SKM-1 (cell line): ENCODE data around the gene TCTN3.
"Not testable (repeated sequence)": the region's sequence is repeated elsewhere in the genome, so short reads cannot be mapped to it uniquely, and the experiment has no call there.

Experiments used
- DNase-seq: peaks from one replicate; lab custom pipeline; 2025; ENCODE audit not compliant: unreplicated experiment; lab: John Stamatoyannopoulos, UW

Gene TCTN3

DNA sequence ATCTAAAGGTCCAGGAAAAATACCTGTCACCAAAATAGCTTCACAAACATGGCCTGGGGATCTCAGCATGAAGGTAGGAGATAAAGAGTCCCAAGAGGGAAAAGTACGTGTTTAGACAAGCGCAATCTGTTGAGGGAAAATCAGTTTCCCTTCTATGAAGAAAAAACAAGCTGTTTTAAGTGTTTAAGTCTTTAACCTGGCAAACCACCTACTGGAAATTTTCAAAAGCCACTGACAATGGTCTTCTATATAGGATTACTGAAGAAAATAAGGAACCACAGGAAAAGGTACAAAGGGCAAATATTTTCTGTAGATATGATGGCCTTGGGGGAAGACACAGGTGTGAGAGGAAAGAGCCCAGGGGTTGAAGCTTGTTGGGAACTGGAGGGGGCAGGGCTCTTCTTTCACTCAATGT lies 58.4 kb downstream of the TCTN3 start:
- DNase-seq: no peak

DNA sequence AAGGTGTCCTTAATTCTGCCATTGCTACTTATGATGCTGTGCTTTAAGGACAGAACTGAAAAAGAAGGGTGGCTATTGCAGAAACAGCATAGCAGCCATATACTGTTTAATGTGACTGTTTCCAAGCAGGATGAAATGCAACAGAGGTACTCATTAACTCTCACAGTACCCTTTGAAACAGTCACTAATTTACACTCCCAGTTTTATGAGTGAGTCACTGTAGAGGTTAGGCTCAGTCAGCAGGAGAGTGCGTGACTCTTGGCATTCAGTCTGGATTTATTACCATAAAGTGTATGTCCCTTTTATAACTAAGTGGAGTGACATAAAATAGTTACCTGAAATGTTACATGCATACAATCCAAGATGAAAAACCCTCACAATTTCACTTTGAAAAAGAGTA lies 64.9 kb downstream of the TCTN3 start:
- no peak for DNase-seq

DNA sequence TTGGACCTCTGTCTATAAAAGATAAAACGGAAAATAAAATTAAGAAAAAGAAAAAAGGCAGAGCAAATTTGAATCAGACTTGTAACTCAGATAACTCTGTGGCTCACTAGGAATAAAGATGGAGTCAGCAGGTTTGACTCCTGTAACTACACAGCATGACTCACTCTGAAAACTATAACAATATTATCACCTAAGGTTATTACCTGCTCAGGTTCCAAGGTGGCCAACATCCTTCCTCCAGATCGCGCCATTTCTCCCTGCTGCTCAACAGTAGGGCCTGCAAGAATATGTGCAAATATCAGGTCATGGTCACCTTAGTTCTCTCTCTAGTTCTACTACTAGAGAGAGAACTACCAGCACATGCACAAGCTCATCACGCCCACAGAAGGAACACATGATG lies 67.2 kb downstream of the TCTN3 start:
- DNase-seq: no peak

DNA sequence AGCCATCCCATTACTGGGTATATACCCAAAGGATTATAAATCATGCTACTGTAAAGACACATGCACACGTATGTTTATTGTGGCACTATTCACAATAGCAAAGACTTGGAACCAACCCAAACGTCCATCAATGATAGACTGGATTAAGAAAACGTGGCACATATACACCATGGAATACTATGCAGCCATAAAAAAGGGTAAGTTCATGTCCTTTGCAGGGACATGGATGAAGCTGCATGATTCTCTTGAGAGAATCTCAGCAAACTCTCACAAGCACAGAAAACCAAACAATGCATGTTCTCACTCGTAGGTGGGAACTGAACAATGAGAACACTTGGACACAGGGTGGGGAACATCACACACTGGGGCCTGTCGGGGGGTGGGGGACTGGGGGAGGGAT lies 73.3 kb downstream of the TCTN3 start:
- not testable (repeated sequence) for DNase-seq

DNA sequence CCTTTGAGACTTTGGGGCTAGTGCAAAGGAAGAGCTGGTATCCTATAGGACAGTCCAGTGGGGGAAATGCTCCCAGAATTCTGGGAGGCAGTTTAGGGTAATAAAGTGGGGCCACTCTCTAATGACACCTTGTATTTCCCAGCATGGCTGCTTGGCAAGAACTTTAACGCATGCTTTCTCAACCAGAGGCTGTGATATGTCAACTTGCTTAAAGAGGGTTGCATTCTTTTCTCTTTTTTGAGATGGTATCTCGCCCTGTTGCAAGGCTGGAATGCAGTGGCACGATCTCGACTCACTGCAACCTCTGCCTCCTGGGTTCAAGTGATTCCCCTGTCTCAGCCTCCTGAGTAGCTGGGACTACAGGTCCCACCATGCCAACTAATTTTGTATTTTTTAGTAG lies 75.6 kb downstream of the TCTN3 start:
- DNase-seq: no peak

DNA sequence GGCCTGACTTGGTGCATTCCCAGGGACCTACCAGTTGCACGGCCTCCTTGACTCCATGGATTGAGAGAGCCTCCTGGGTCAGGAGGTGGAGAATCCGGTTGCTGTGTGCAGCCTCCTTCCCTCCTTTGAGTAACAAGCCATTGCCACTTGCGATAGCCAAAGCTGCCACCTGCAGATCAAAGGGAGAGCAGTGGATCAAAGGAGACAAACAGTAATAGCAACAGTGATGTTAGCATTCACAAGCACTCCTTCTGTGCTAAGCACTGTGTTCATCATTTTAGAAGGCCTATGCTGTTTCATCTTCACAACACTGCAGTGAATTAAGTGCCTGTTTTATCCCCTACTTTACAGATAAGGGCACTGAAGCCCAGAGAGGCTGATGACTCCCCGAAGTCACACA lies 77.3 kb downstream of the TCTN3 start:
- DNase-seq: no peak
